Activated naive CD8-positive, alpha-beta T cell treated with anti-CD3 and anti-CD28 coated beads, Interleukin-2, amount 50 U/mL, for 16 hours (primary cell): Measurements from ENCODE around the gene LDAH.

ENCODE experiments used
- DNase-seq: peaks from one replicate; pipeline ENCODE4 v3.0.0-alpha.2; 2020; ENCODE audit warnings: low read depth, low spot score

Gene LDAH

GRCh38 chr2:20652673-20653575 is 170.0 kb downstream of the LDAH start:
- no peak for DNase-seq

- no peak for DNase-seq
These were observed 170.8 kb downstream of the LDAH start for GRCh38 chr2:20652141-20652540.

GRCh38 chr2:20651731-20652099 is 171.2 kb downstream of the LDAH start:
- DNase-seq = no peak

GRCh38 chr2:20650877-20651730 is 171.8 kb downstream of the LDAH start, which contains the start of gene HS1BP3:
TSS of gene HS1BP3 (minus strand) at chr2:20651098. CDS start at chr2:20651063, 35 bp downstream.
- DNase-seq = peak; percentile 67

- no peak for DNase-seq
These were observed 172.5 kb downstream of the LDAH start for GRCh38 chr2:20650393-20650876.

- no peak for DNase-seq
These were observed 172.9 kb downstream of the LDAH start for GRCh38 chr2:20649976-20650375.

GRCh38 chr2:20649576-20649975 is 173.3 kb downstream of the LDAH start:
- no peak for DNase-seq

GRCh38 chr2:20648831-20649230 is 174.1 kb downstream of the LDAH start:
- DNase-seq = no peak

GRCh38 chr2:20648206-20648605 is 174.7 kb downstream of the LDAH start:
- DNase-seq = no peak

- DNase-seq = no peak
These were observed 175.2 kb downstream of the LDAH start for GRCh38 chr2:20647738-20648137.

GRCh38 chr2:20647211-20647610 is 175.7 kb downstream of the LDAH start:
- DNase-seq = no peak

GRCh38 chr2:20646446-20646845 is 176.5 kb downstream of the LDAH start:
- DNase-seq = no peak

- no peak for DNase-seq
These were observed 177.1 kb downstream of the LDAH start for GRCh38 chr2:20645761-20646160.

- no peak for DNase-seq
These were observed 177.6 kb downstream of the LDAH start for GRCh38 chr2:20645301-20645701.

GRCh38 chr2:20643826-20644225 is 179.1 kb downstream of the LDAH start:
- DNase-seq = no peak

GRCh38 chr2:20643060-20643459 is 179.8 kb downstream of the LDAH start:
- DNase-seq = no peak

GRCh38 chr2:20642055-20642971 is 180.6 kb downstream of the LDAH start:
- peak; percentile 49 for DNase-seq

- DNase-seq = no peak
These were observed 181.5 kb downstream of the LDAH start for GRCh38 chr2:20641123-20641985.

GRCh38 chr2:20640411-20641122 is 182.3 kb downstream of the LDAH start:
- DNase-seq = no peak
